ENCODE measurements around the gene MAGED4B. TPM values are rescaled to one million over a fixed set of nuclear protein-coding genes. Genes with fewer than 3 reads are reported as not detected.

Gene MAGED4B
- total RNA-seq, 1 donor from 2014 or later = 7.2 TPM

DNA sequence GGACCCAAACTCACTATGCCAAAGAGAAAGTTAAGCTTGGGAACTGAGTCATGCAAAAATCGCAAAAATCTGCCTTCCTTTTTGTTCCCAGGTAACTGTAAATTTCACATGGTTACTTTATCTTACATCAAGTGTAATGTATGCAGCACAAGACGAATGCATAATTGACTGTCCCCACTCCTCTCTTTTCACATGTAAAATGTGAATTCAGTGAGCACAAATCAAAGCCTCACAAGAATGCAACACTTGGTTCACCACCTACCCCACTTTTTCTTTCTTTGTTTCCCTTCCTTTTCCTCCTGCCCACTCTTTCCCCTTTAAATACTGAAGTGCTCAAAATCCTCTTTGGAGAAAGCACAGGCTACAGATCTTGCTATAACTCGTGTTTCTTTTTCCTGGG is 53.2 kb downstream of the MAGED4B start:
- TF ChIP-seq, protein P1, sequence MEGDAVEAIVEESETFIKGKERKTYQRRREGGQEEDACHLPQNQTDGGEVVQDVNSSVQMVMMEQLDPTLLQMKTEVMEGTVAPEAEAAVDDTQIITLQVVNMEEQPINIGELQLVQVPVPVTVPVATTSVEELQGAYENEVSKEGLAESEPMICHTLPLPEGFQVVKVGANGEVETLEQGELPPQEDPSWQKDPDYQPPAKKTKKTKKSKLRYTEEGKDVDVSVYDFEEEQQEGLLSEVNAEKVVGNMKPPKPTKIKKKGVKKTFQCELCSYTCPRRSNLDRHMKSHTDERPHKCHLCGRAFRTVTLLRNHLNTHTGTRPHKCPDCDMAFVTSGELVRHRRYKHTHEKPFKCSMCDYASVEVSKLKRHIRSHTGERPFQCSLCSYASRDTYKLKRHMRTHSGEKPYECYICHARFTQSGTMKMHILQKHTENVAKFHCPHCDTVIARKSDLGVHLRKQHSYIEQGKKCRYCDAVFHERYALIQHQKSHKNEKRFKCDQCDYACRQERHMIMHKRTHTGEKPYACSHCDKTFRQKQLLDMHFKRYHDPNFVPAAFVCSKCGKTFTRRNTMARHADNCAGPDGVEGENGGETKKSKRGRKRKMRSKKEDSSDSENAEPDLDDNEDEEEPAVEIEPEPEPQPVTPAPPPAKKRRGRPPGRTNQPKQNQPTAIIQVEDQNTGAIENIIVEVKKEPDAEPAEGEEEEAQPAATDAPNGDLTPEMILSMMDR (conservative IDR thresholded peaks at IDR 0.05; ENCODE audit: low read depth, low read length) = no peak
- no peak overlapping the region for H3K4me3 ChIP-seq (ENCODE audit: low read depth, low read length)
- DNase-seq (ENCODE audit: low read depth) = no peak

Other genes with a start within 250 kb of the MAGED4B start
- 81.2 and 114 TPM in 2 replicates for gene MAGED1, start 175.6 kb downstream of the MAGED4B start, total RNA-seq
- gene MAGED4, start 115.7 kb upstream of the MAGED4B start, total RNA-seq = 13.2 and 76.4 TPM in 2 replicates

Measured in epithelial cell of proximal tubule (primary cell).